COLO829 (cell line): ENCODE data around the gene TTLL11.
"Not testable (repeated sequence)": the region's sequence is repeated elsewhere in the genome, so short reads cannot be mapped to it uniquely, and the experiment has no call there.

Experiments
- DNase-seq: peaks from one replicate; pipeline ENCODE4 v3.0.0; 2012; ENCODE audit warnings: low spot score

The TTLL11 gene

GRCh38 chr9:121902461-121903135 is 190.5 kb downstream of the TTLL11 start:
- no peak for DNase-seq

- DNase-seq: no peak
Observed at GRCh38 chr9:121901616-121902015, 191.5 kb downstream of the TTLL11 start.

- no peak for DNase-seq
Observed at GRCh38 chr9:121900163-121900562, 192.9 kb downstream of the TTLL11 start.

GRCh38 chr9:121898856-121899255 is 194.3 kb downstream of the TTLL11 start:
- no peak for DNase-seq

GRCh38 chr9:121897140-121897539 is 196.0 kb downstream of the TTLL11 start:
- DNase-seq: no peak

GRCh38 chr9:121896545-121896943 is 196.6 kb downstream of the TTLL11 start:
- DNase-seq: no peak

- no peak for DNase-seq
Observed at GRCh38 chr9:121895818-121896544, 197.1 kb downstream of the TTLL11 start.

GRCh38 chr9:121895358-121895757 is 197.8 kb downstream of the TTLL11 start:
- no peak for DNase-seq

- not testable (repeated sequence) for DNase-seq
Observed at GRCh38 chr9:121894380-121894779, 198.7 kb downstream of the TTLL11 start.

GRCh38 chr9:121893786-121894185 is 199.3 kb downstream of the TTLL11 start:
- DNase-seq: no peak

- no peak for DNase-seq
Observed at GRCh38 chr9:121892706-121893105, 200.4 kb downstream of the TTLL11 start.

GRCh38 chr9:121890746-121891145 is 202.4 kb downstream of the TTLL11 start:
- DNase-seq: no peak

GRCh38 chr9:121889990-121890563 is 203.0 kb downstream of the TTLL11 start:
- no peak for DNase-seq

- DNase-seq: no peak
Observed at GRCh38 chr9:121888438-121888775, 204.7 kb downstream of the TTLL11 start.

GRCh38 chr9:121887553-121888437 is 205.3 kb downstream of the TTLL11 start:
- no peak for DNase-seq

GRCh38 chr9:121886759-121887485 is 206.2 kb downstream of the TTLL11 start:
- no peak for DNase-seq

- DNase-seq: no peak
Observed at GRCh38 chr9:121885345-121885901, 207.7 kb downstream of the TTLL11 start.

GRCh38 chr9:121884057-121884541 is 209.0 kb downstream of the TTLL11 start:
- DNase-seq: no peak

GRCh38 chr9:121883281-121884056 is 209.6 kb downstream of the TTLL11 start:
- DNase-seq: no peak

GRCh38 chr9:121881920-121882500 is 211.1 kb downstream of the TTLL11 start:
- DNase-seq: no peak
